Activated CD4-positive, alpha-beta T cell treated with anti-CD3 and anti-CD28 coated beads, Interleukin-10, Interleukin-2, amounts not matched to agents 100 ng/mL and 50 ng/mL, durations not matched to agents 16 hours and 8 hours (primary cell): ENCODE data around the gene SLC2A13.
"Not testable (repeated sequence)": the region's sequence is repeated elsewhere in the genome, so short reads cannot be mapped to it uniquely, and the experiment has no call there.

Experiments used
- DNase-seq: peaks from one replicate; pipeline ENCODE4 v3.0.0-alpha.2; 2020

SLC2A13 gene

DNA sequence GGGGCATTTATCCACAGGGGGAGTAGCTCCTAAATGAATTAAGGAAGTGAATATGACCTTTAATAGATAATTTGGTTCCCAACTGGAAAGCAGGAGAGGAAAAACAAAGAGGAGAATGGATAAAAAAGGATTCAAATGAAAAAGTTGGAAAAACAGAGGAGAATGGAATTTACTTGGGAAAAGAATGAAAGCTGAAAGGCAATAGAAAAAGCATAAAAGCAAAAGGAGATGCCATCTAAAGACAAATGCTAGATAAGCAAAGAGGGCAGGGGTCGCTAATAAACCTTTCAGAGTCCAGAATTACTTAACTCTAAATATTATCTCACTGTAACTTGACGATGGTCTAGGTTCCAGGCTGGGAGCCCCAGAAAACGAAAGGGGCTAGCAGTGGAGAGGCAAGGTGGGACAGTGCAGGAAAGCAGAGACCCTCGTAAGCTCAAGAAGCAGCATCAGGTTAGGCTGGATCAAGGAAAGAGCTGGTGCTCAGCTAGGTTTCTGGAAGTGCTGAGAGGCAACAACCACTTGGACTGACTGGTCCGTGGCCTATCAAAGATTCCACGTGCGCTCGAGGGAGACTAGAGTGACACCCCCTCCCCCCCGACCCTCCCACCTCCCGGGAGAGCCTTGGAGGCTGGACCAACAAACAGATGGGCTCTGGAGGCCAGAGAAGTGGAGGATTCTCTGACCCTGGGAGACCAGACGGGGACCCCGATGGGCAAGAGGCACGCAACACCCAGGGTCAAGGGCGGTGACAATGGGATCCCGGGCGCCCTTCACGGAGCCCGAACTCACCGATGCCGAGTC is 1.2 kb downstream of the SLC2A13 start:
- no peak for DNase-seq

- DNase-seq = no peak
Measured at GRCh38 chr12:40103043-40103442, 2.8 kb downstream of the SLC2A13 start.

DNA sequence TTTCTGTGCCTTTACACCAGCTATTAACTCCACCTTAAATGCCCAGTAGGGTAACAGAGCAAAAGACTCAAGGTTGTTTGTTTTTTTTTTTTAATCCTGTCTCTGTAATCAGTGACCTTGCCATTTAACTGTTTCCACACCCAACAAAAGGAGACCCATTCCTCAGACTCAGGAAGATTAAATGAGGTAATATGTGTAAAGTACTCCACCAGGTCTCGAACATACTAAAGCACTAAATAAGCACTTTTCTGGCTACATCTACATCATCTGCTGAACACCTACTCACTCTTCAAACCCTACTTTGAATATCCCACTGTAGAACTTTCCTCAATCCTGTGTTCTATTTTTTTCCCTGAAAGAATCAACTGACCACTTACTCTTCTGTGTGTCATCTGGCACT is 4.1 kb downstream of the SLC2A13 start:
- DNase-seq = no peak

- DNase-seq = no peak
Measured at GRCh38 chr12:40099423-40099853, 6.4 kb downstream of the SLC2A13 start.

DNA sequence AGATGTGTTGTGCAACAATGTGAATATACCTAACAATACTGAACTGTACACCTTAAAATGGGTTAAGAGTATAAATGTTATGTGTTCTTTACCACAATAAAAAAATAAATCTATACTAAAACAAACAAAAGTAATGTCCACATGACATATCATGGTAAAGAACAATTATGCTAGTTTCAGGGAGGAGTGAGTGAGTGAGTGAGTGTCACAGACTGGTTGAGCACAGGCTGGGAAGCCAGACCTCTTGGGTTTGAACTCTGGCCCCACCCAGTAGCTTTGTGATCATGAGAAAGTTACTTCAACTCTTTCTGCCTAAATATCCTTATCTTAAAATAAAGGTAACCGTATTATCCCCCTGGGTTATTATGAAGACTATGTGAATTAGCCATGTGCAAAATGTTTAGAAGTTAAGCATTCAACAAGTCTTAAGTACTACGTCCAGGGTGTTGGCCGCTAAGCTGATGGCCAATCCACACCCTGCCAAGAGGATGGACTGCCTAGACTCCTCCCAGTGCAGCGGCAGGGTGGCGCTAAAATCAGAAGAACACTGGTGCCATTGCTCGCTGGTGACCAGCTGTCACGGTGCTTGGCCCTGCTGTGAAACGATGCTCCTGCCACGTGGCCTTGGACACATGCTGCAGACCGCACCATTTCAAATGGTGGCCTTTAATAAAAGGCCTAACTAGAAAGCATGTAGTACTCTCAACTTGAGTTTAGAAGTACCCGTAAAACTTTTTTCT is 7.3 kb downstream of the SLC2A13 start:
- no peak for DNase-seq

- no peak for DNase-seq
Measured at GRCh38 chr12:40093512-40093911, 12.4 kb downstream of the SLC2A13 start.

- no peak for DNase-seq
Measured at GRCh38 chr12:40086471-40086870, 19.4 kb downstream of the SLC2A13 start.

DNA sequence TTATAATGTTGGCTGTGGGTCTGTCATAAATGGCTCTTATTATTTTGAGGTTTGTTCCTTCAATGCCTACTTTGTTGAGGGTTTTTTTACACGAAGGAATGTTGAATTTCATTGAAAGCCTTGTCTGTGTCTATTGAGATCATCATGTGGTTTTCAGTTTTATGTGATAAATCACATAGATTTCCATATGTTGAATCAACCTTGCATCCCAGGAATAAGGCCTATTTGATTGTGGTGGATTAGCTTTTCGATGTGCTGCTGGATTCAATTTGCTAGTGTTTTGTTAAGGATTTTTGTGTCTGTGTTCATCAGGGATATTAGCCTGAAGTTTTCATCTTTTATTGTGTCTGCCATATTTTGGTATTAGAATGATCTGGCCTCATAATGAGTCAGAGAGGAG is 27.6 kb downstream of the SLC2A13 start:
- DNase-seq = no peak

DNA sequence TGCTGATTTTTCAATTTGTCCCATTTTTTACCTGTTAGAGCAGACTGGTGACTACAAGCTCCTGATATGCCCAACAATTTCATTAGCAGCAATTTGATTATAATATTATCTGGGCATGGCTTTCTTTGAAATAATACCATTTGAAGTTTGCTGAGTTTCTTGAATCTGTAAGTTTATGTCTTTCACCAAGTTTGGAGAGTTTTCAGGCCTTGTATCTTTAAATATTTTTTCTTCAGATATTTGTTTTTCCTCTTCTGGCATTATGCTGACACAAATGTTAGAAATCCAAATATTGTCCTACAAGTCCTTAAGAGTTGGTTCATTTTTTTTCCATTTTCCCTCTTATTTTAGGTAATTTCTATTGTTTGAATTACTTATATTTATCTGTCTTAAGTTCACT is 30.4 kb downstream of the SLC2A13 start:
- no peak for DNase-seq

- DNase-seq = no peak
Measured at GRCh38 chr12:40068416-40068815, 37.5 kb downstream of the SLC2A13 start.

GRCh38 chr12:40065636-40066035 is 40.2 kb downstream of the SLC2A13 start:
- DNase-seq = no peak

DNA sequence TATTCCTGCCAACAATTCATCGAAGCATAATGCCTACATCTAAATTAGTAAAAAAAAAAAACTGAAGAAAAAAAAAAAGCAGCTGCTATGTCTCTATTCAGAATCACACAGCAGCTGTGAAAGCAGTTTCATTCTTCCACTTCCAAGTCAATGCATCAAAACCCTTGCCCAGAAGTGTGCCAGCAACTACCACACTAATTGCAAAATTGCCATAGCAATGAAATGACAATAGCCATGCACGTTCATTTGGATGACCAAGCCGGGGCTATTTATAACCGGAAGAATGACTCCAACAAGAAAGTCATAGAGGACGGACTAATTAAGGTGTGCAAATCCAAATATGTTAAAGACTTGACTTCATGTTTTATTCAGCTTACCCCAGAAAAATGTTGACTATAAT is 42.5 kb downstream of the SLC2A13 start:
- no peak for DNase-seq

DNA sequence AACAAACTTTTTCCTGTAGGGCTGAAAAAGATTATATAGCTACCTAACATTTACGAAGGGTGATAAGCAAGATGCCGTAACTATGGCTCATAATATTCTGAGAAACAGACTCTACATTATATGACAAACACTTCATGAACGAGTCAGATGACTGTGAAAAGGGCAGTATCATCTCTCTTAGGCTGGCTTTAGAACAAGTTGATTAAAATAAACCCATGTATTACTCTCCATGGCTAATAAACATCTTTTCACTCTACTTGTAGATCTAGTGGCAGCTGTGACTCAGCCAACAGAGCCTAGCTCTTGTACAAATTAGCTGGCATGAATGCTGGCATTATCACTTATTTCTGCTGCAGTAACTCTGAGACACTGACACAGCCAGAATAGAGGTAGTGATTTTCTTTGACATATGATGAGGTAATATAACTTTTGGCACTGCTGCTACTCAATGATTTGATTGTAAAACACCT is 47.1 kb downstream of the SLC2A13 start:
- no peak for DNase-seq

DNA sequence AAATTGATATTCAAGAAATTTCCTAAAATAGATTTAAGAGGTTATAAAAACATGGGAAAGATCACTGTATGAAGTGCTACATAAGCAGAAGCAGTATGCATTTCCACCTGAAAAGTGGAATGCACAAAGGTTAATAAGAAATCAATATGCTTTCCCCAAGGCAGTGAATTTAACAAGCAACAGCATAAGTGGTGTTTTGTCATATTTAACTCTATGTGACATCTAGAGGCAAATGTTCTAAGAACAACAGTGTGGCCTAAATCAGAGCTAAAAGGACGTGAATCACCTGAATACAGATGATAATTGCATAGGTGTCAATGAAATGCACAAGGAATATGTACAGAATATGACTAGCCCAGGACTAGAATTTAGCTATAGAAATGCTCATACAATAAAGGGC is 49.5 kb downstream of the SLC2A13 start:
- DNase-seq = no peak

DNA sequence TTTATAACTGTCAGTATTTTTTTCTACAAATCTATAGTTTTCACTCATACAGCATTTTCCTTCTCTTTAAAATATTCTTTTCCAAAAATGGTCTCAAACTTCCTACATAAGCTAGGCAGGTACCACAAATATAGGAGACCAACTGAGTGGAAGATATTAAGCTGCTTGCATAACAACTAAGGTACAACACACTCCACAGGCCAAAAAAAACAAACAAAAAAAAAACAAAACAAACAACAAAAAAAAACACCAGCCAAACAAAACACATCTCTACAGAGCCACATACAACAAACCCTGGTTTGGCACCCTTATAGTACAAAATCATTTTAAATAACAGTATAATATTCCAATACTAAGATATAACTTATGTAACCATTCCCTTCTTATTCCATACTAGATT is 50.1 kb downstream of the SLC2A13 start:
- DNase-seq = no peak

DNA sequence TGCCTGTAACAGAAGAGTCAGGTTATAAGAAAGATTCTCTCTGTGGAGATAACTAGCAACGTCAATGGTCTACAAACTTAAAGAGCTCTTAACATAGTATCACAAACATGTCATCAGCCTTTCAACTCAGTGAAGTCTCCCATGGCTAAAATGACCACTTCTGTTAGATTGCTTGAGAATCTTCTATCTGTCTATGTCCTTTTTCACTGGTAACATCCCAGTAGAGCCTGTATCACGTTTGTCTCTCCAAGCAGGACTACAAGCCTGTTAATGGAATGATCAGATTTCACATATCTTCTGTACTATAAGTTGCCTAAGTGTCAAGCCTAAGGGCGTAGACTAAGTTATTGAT is 50.7 kb downstream of the SLC2A13 start:
- no peak for DNase-seq

DNA sequence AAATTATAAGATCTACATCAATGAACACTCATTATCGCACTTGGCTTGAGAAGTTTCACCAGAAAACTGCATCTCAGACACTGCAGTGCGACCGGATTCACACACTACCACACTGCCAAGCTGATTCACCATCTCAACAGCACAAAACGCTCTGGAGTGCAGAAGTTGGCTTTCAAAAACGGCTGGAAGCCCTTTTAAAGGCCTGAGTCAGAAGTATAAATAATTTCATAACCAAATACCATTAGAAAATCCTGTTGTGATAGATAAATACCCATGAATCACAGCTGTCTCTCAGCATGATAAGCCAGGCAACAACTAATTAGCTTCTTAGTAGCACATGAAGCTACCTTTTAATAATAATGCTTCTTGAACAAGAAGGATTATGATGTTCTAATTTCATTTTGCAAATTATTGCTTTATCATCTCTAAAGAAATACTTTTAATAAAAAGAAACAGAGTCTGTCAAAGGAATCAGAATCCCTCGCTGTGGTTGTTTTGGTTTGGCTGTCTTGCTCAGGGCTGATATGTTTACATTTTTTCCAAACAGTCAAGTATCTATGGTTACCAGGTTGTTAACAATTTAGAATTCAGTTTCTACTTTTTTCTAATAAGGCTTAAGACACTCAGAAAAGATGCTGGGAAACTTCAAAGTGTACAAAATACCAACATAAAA is 51.2 kb downstream of the SLC2A13 start:
- DNase-seq = no peak

GRCh38 chr12:40049268-40049667 is 56.6 kb downstream of the SLC2A13 start:
- DNase-seq = no peak

DNA sequence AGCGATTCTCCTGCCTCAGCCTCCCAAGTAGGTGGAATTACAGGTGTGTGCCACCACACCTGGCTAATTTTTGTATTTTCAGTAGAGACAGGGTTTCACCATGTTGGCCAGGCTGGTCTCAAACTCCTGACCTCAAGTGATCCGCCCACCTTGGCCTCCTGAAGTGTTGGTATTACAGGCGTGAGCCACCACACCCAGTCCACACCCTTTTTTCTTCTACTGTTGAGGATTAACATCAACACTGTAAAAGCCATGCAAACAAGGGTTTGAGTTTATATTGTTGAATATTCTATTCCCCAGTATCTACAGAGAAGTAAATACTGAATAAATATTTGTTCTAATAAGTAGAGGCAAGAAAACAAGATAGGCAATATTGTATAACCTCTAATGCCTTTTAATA is 58.9 kb downstream of the SLC2A13 start:
- not testable (repeated sequence) for DNase-seq

- DNase-seq = no peak
Measured at GRCh38 chr12:40045656-40046055, 60.2 kb downstream of the SLC2A13 start.

DNA sequence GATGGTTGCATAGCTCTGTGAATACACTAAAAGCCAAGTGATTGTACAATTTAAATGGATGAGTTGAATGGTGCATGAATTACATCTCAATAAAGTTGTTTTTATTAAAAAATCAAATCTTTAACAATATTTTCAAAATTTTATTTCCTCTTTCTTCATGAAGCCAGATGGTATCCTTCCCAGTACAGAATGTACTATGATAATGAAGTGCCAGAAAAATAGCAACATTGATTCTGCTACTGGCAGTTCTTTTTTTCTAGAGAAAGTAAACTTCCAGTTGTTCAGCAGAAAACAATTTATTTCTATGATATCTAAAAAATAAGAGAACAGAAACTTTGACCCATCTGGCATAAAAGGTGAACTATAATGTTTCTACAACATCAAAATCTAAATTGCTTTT is 61.5 kb downstream of the SLC2A13 start:
- no peak for DNase-seq

- DNase-seq = no peak
Measured at GRCh38 chr12:40039598-40039997, 66.3 kb downstream of the SLC2A13 start.

DNA sequence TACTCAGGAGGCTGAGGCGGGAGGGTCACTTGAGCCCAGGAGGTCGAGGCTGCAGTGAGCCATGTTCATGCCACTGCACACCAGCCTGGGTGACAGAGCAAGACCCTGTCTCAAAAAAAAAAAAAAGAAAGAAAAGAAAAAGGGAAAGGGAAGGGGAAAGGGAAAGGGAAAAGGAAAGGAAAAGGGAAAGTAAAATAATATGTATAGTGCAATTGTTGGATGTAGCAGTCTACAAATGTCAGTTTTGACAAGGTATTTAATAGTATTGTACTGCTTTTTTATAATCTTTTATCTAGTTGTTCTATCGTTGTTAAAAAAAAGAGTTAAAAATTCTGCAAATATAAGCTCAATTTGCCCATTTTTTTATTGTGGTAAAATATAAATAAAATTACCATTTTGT is 67.3 kb downstream of the SLC2A13 start:
- no peak for DNase-seq

GRCh38 chr12:40034712-40035111 is 71.2 kb downstream of the SLC2A13 start:
- no peak for DNase-seq
